Smooth muscle cell (in vitro differentiated cells): ENCODE measurements around the gene EIF6. TPM values are rescaled to one million over a fixed set of nuclear protein-coding genes. Genes with fewer than 3 reads are reported as not detected.

Experiments used
- DNase-seq: peaks from one replicate; lab custom pipeline; 2025; ENCODE audit not compliant: unreplicated experiment; lab: John Stamatoyannopoulos, UW
- H2AFZ ChIP-seq: fragments of 200-600 bp; sonication (generic); 2 replicates; pipeline ENCODE4 v1.6.0; 2016; ENCODE audit warnings: antibody characterized with exemption, low read depth, mild to moderate bottlenecking
- H3F3A ChIP-seq: fragments of 200-600 bp; sonication (generic); 2 replicates; pipeline ENCODE4 v1.6.0; 2017; ENCODE audit warnings: antibody characterized with exemption, low read depth
- H3K27ac ChIP-seq: fragments of 200-600 bp; sonication (generic); 2 replicates; pipeline ENCODE4 v1.5.1; 2016; ENCODE audit warnings: low read depth, mild to moderate bottlenecking
- H3K27me3 ChIP-seq: fragments of 200-600 bp; sonication (generic); 2 replicates; pipeline ENCODE4 v1.6.1; 2016; ENCODE audit warnings: low read depth, mild to moderate bottlenecking
- H3K36me3 ChIP-seq: fragments of 200-600 bp; sonication (generic); 2 replicates; pipeline ENCODE4 v1.5.1; 2016; ENCODE audit warnings: low read depth
- H3K4me1 ChIP-seq: fragments of 200-600 bp; sonication (generic); 2 replicates; pipeline ENCODE4 v1.5.1; 2016; ENCODE audit warnings: low read depth
- H3K4me2 ChIP-seq: fragments of 200-600 bp; sonication (generic); 2 replicates; pipeline ENCODE4 v1.6.0; 2016; ENCODE audit warnings: mild to moderate bottlenecking
- H3K4me3 ChIP-seq: fragments of 200-600 bp; sonication (generic); 2 replicates; pipeline ENCODE4 v1.5.1; 2016; ENCODE audit warnings: mild to moderate bottlenecking
- H3K79me2 ChIP-seq: fragments of 200-600 bp; sonication (generic); 2 replicates; pipeline ENCODE4 v1.6.0; 2016; ENCODE audit warnings: low read depth, mild to moderate bottlenecking
- H3K9ac ChIP-seq: fragments of 200-600 bp; sonication (generic); 2 replicates; pipeline ENCODE4 v1.6.0; 2016; ENCODE audit warnings: low read depth
- H3K9me3 ChIP-seq: fragments of 200-600 bp; sonication (generic); replicated peaks from 2 replicates; pipeline ENCODE4 v1.5.1; 2016; ENCODE audit warnings: low read depth
- H4K20me1 ChIP-seq: fragments of 200-600 bp; sonication (generic); 2 replicates; pipeline ENCODE4 v1.6.0; 2016; ENCODE audit warnings: low read depth
- CTCF ChIP-seq: fragments of 200-600 bp; sonication (generic); IDR thresholded peaks from 2 replicates; pipeline ENCODE4 v1.5.1; 2017; ENCODE audit warnings: borderline replicate concordance, mild to moderate bottlenecking, antibody characterized with exemption; ENCODE audit not compliant: insufficient read depth, poor library complexity, severe bottlenecking
- WGBS: methylation state at CpG from one replicate; pipeline ENCODE4 v1.1.7; 2016; ENCODE audit warnings: low lambda C conversion rate; 5-methylcytosine and 5-hydroxymethylcytosine counted together
- polyA plus RNA-seq: library from polyadenylated mRNA; unstranded; fragments of >200 nt; fragmentation: Nextera tagmentation; extraction: Ambion mirVana; gene quantifications from 2 replicates; pipeline ENCODE4 v1.2.1, GENCODE V29; 2016
- total RNA-seq: library from RNA; depleted of rRNA; stranded (reverse); fragments of >200 nt; gene quantifications from 2 replicates; pipeline ENCODE4 v1.2.3, GENCODE V29; 2014

Gene EIF6
- total and polyA plus RNA-seq, 2 experiments from 2014 or later, result 110 to 179 TPM

GRCh38 chr20:35297155-35297554, 12.6 kb upstream of the EIF6 start:
- Histone ChIP-seq H3K27me3 (no peaks in the 10 kb centered on the region), H3K36me3 (no peaks in the 10 kb centered on the region), H4K20me1 (no peaks in the 10 kb centered on the region), H3K4me3 (no peak overlapping the region), H3K9ac (no peak overlapping the region), H3K27ac (no peak overlapping the region), H2AFZ (no peak overlapping the region), H3K79me2 (no peaks in the 10 kb centered on the region), H3K4me2 (no peak overlapping the region), H3K9me3 (no peaks in the 10 kb centered on the region), H3F3A (no peaks in the 10 kb centered on the region), H3K4me1 (no peaks in the 10 kb centered on the region)
- DNase-seq, result no peak
- no peak for TF ChIP-seq CTCF
- WGBS, result 71% methylated on average over 8 of the region's 8 CpGs

DNA sequence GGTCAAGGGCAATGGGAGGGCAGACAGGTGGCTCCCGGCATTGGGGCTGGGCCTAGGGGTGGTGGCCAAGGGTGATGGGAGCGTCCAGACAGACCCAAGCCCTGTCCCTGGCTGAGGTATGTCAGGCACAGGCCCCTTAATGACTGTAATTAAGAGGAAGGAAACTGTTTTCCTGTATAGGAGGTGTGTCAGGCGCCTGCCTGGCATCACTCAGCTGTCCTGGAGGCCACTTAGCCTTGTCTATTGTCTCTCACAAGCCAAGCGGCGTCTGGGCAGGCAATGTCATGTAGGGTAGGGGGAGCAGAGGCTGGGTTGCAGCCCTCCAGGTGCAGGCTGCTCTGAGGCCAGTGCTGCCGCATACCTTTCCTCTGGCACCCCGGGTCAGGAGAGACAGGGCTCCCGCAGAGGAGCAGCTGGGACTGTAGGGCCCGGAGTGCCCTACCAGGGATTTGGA, 11.6 kb upstream of the EIF6 start:
- H3K27ac ChIP-seq, result no peak overlapping the region
- no peaks in the 10 kb centered on the region for H3K27me3 ChIP-seq
- no peaks in the 10 kb centered on the region for H3K9me3 ChIP-seq
- H3K4me3 ChIP-seq, result no peak overlapping the region
- H3K79me2 ChIP-seq, result no peaks in the 10 kb centered on the region
- no peak for TF ChIP-seq CTCF
- H4K20me1 ChIP-seq, result no peaks in the 10 kb centered on the region
- H2AFZ ChIP-seq, result no peak overlapping the region
- 64% methylated on average over 9 of the region's 9 CpGs for WGBS
- no peak overlapping the region for H3K4me2 ChIP-seq
- no peaks in the 10 kb centered on the region for H3K4me1 ChIP-seq
- no peak for DNase-seq
- H3K36me3 ChIP-seq, result no peaks in the 10 kb centered on the region
- H3F3A ChIP-seq, result no peaks in the 10 kb centered on the region
- H3K9ac ChIP-seq, result no peak overlapping the region

GRCh38 chr20:35295674-35296073, 11.1 kb upstream of the EIF6 start:
- no peak overlapping the region for H2AFZ ChIP-seq
- TF ChIP-seq CTCF, result no peak
- H3K4me2 ChIP-seq, result no peak overlapping the region
- no peaks in the 10 kb centered on the region for H3K27me3 ChIP-seq
- DNase-seq, result no peak
- no peaks in the 10 kb centered on the region for H4K20me1 ChIP-seq
- H3K27ac ChIP-seq, result no peak overlapping the region
- no peaks in the 10 kb centered on the region for H3K9me3 ChIP-seq
- no peaks in the 10 kb centered on the region for H3K79me2 ChIP-seq
- H3K4me1 ChIP-seq, result no peaks in the 10 kb centered on the region
- H3K9ac ChIP-seq, result no peak overlapping the region
- H3F3A ChIP-seq, result no peaks in the 10 kb centered on the region
- H3K36me3 ChIP-seq, result no peaks in the 10 kb centered on the region
- 95% methylated on average over 8 of the region's 8 CpGs for WGBS
- no peak overlapping the region for H3K4me3 ChIP-seq

DNA sequence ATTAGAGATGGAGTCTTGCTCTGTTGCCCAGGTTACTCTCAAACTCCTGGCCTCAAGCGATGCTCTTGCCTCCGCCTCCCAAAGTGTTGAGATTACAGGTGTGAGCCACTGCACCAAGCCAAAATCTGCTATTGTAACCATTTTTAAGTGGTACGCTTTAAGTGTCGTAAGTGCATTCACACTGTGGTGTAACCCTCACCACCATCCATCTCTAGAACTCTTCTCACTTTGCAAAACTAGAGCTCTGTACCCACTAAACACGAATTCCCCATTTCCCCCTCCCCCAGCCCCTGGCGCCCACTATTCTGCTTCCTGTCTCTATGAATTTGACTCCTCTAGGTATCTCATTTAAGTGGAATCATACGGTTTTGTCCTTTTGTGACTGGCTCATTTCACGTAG, 10.5 kb upstream of the EIF6 start:
- Histone ChIP-seq H3K36me3 (no peaks in the 10 kb centered on the region), H3K4me1 (no peaks in the 10 kb centered on the region), H4K20me1 (no peaks in the 10 kb centered on the region), H3K9me3 (no peaks in the 10 kb centered on the region), H3K4me3 (no peak overlapping the region), H3K9ac (no peak overlapping the region), H2AFZ (no peak overlapping the region), H3K27me3 (no peaks in the 10 kb centered on the region), H3F3A (no peaks in the 10 kb centered on the region), H3K4me2 (no peak overlapping the region), H3K27ac (no peak overlapping the region), H3K79me2 (no peaks in the 10 kb centered on the region)
- 94% methylated on average over 8 of the region's 8 CpGs for WGBS
- TF ChIP-seq CTCF, result no peak
- DNase-seq, result no peak
